IMR-90 (cell line): ENCODE data around the gene RAD51B. TPM values are rescaled to one million over a fixed set of nuclear protein-coding genes. Genes with fewer than 3 reads are reported as not detected.

ENCODE experiments used
- ATAC-seq: fragments of 200-7000 bp; cut with Tn5 transposase; 2 replicates; pipeline ENCODE4 v1.9.1; 2020; ENCODE audit warnings: low read depth, mild to moderate bottlenecking, moderate library complexity
- BruUV-seq: library from RNA; stranded (reverse); fragments of 400-500 nt; replicated peaks from 2 replicates; lab custom pipeline; 2021; lab: Mats Ljungman, UMichigan
- CTCF ChIA-PET: fragments of 300-600 bp; formaldehyde crosslinking; extraction: SDS; loops from one replicate; lab custom pipeline; 2021; ENCODE audit warnings: antibody characterized with exemption; lab: Yijun Ruan, JAX
- POLR2A ChIA-PET: fragments of 300-600 bp; sonication (Branson Sonifier 250); formaldehyde crosslinking; loops from one replicate; lab custom pipeline; 2022; ENCODE audit warnings: antibody characterized with exemption; ENCODE audit not compliant: unreplicated experiment; lab: Charles Lee
- DNase-seq: peaks from one replicate; pipeline ENCODE4 v3.0.0; 2013
- H2AFZ ChIP-seq: replicated peaks from 2 replicates; pipeline ENCODE3; 2013; ENCODE audit warnings: low read length, mild to moderate bottlenecking; ENCODE audit not compliant: poor library complexity
- H2AK5ac ChIP-seq: 2 replicates; pipeline ENCODE4 v1.6.1; 2013; ENCODE audit warnings: low read depth, low read length, inconsistent platforms
- H2AK9ac ChIP-seq: replicated peaks from 2 replicates; pipeline ENCODE3; 2013; ENCODE audit warnings: mild to moderate bottlenecking, low read depth, low read length, moderate library complexity; ENCODE audit not compliant: poor library complexity
- H2BK120ac ChIP-seq: 2 replicates; pipeline ENCODE4 v1.6.1; 2013; ENCODE audit warnings: low read depth, low read length, inconsistent platforms
- H2BK15ac ChIP-seq: 3 replicates; pipeline ENCODE4 v1.6.1; 2013; ENCODE audit warnings: low read depth, low read length, inconsistent platforms
- H2BK20ac ChIP-seq: 2 replicates; pipeline ENCODE4 v1.6.1; 2013; ENCODE audit warnings: low read depth, mild to moderate bottlenecking, inconsistent platforms, low read length, moderate library complexity
- H2BK5ac ChIP-seq: 2 replicates; pipeline ENCODE4 v1.6.1; 2013; ENCODE audit warnings: mild to moderate bottlenecking, low read depth, low read length, inconsistent platforms; ENCODE audit not compliant: poor library complexity, severe bottlenecking
- H3K14ac ChIP-seq: replicated peaks from 2 replicates; pipeline ENCODE4 v1.6.1; 2013; ENCODE audit warnings: low read depth, low read length, inconsistent platforms
- H3K18ac ChIP-seq: 2 replicates; pipeline ENCODE4 v1.6.1; 2013; ENCODE audit warnings: low read depth, low read length, control low read depth
- H3K23ac ChIP-seq: 2 replicates; pipeline ENCODE4 v1.6.1; 2013; ENCODE audit warnings: low read depth, low read length, inconsistent platforms
- H3K27ac ChIP-seq: 2 replicates; pipeline ENCODE4 v1.5.1; 2013; ENCODE audit warnings: mild to moderate bottlenecking, control low read depth, low read length; ENCODE audit not compliant: insufficient read depth
- H3K27me3 ChIP-seq: 2 replicates; pipeline ENCODE4 v1.6.1; 2013; ENCODE audit warnings: low read length; ENCODE audit not compliant: control insufficient read depth, insufficient read depth
- H3K36me3 ChIP-seq: 2 replicates; pipeline ENCODE4 v1.6.1; 2013; ENCODE audit warnings: low read length, mixed read lengths; ENCODE audit not compliant: control insufficient read depth, insufficient read depth
- H3K4ac ChIP-seq: 2 replicates; pipeline ENCODE4 v1.6.1; 2013; ENCODE audit warnings: low read depth, low read length, inconsistent platforms
- H3K4me1 ChIP-seq: 2 replicates; pipeline ENCODE4 v1.6.1; 2013; ENCODE audit warnings: low read length, mixed read lengths; ENCODE audit not compliant: control insufficient read depth, insufficient read depth
- H3K4me2 ChIP-seq: 2 replicates; pipeline ENCODE4 v1.6.1; 2013; ENCODE audit warnings: low read depth, mild to moderate bottlenecking, control low read depth, low read length, moderate library complexity
- H3K4me3 ChIP-seq: 2 replicates; pipeline ENCODE4 v1.5.1; 2013; ENCODE audit warnings: low read depth, mild to moderate bottlenecking, control low read depth, low read length, moderate library complexity; ENCODE audit not compliant: insufficient read depth
- H3K56ac ChIP-seq: 2 replicates; pipeline ENCODE4 v1.6.1; 2013; ENCODE audit warnings: low read length, inconsistent platforms; ENCODE audit not compliant: insufficient read depth; ENCODE audit errors: extremely low read depth
- H3K79me1 ChIP-seq, 2 experiments: 2 replicates each; pipeline ENCODE4 v1.6.1; 2013; ENCODE audit warnings: low read length in 2 of 2, inconsistent platforms in 1 of 2, low read depth in 1 of 2
- H3K9ac ChIP-seq: 2 replicates; pipeline ENCODE4 v1.6.1; 2013; ENCODE audit warnings: low read depth, low read length, control low read depth
- H3K9me1 ChIP-seq: 2 replicates; pipeline ENCODE4 v1.6.1; 2013; ENCODE audit warnings: low read length, inconsistent platforms; ENCODE audit not compliant: insufficient read depth
- H3K9me3 ChIP-seq: 2 replicates; pipeline ENCODE4 v1.6.1; 2013; ENCODE audit warnings: low read length; ENCODE audit not compliant: control insufficient read depth, insufficient read depth
- H4K20me1 ChIP-seq: 2 replicates; pipeline ENCODE4 v1.6.1; 2013; ENCODE audit warnings: low read length, inconsistent platforms; ENCODE audit not compliant: insufficient read depth
- H4K5ac ChIP-seq: 2 replicates; pipeline ENCODE4 v1.6.1; 2013; ENCODE audit warnings: mild to moderate bottlenecking, low read depth, low read length, control low read depth
- H4K8ac ChIP-seq, 2 experiments: 2 replicates each; pipeline ENCODE4 v1.6.1; 2013; ENCODE audit warnings: low read depth in 2 of 2, low read length in 2 of 2, control low read depth in 1 of 2, inconsistent platforms in 1 of 2
- H4K91ac ChIP-seq: 2 replicates; pipeline ENCODE4 v1.6.1; 2013; ENCODE audit warnings: low read depth, low read length, inconsistent platforms; ENCODE audit not compliant: insufficient read depth
- BHLHE40 ChIP-seq: fragments of 150-350 bp; IDR thresholded peaks from 2 replicates; pipeline ENCODE4 v1.6.1; 2016; ENCODE audit warnings: mild to moderate bottlenecking, low read depth, low read length
- CEBPB ChIP-seq: IDR thresholded peaks from 2 replicates; pipeline ENCODE4 v1.6.1; 2012; ENCODE audit warnings: low read depth, low read length, improper control_type of control experiment
- CHD1 ChIP-seq: IDR thresholded peaks from 2 replicates; pipeline ENCODE4 v1.6.1; 2012; ENCODE audit warnings: low read depth, low read length, improper control_type of control experiment
- FOS ChIP-seq: fragments of 150-350 bp; IDR thresholded peaks from 2 replicates; pipeline ENCODE4 v1.6.1; 2016; ENCODE audit warnings: low read depth, low read length
- MAFK ChIP-seq: IDR thresholded peaks from 2 replicates; pipeline ENCODE4 v1.6.1; 2012; ENCODE audit warnings: low read depth, low read length, improper control_type of control experiment
- MAZ ChIP-seq: IDR thresholded peaks from 2 replicates; pipeline ENCODE4 v1.6.1; 2012; ENCODE audit warnings: low read depth, mild to moderate bottlenecking, low read length, improper control_type of control experiment, moderate library complexity, borderline replicate concordance
- MXI1 ChIP-seq: IDR thresholded peaks from 2 replicates; pipeline ENCODE4 v1.6.1; 2012; ENCODE audit warnings: low read depth, mild to moderate bottlenecking, low read length, moderate library complexity, borderline replicate concordance
- NFE2L2 ChIP-seq: fragments of 150-350 bp; IDR thresholded peaks from 2 replicates; pipeline ENCODE4 v1.6.1; 2016; ENCODE audit warnings: low read depth, mild to moderate bottlenecking, low read length
- POLR2A ChIP-seq: IDR thresholded peaks from 2 replicates; pipeline ENCODE4 v1.6.1; 2012; ENCODE audit warnings: mild to moderate bottlenecking, low read depth, low read length
- RAD21 ChIP-seq: IDR thresholded peaks from 2 replicates; pipeline ENCODE4 v1.6.1; 2012; ENCODE audit warnings: low read length, improper control_type of control experiment
- RCOR1 ChIP-seq: IDR thresholded peaks from 2 replicates; pipeline ENCODE4 v1.6.1; 2012; ENCODE audit warnings: mild to moderate bottlenecking, low read length, improper control_type of control experiment; ENCODE audit not compliant: insufficient replicate concordance
- RFX5 ChIP-seq: IDR thresholded peaks from 2 replicates; pipeline ENCODE4 v1.8.0; 2012; ENCODE audit warnings: low read depth, mild to moderate bottlenecking, low read length, moderate library complexity
- SMC3 ChIP-seq: fragments of 150-350 bp; IDR thresholded peaks from 2 replicates; pipeline ENCODE4 v1.6.1; 2016; ENCODE audit warnings: low read depth, mild to moderate bottlenecking, antibody characterized with exemption, low read length, moderate library complexity
- WGBS, 2 experiments: methylation state at CpG; one replicate each; pipeline versions ENCODE4 v1.1.5 to v1.1.7; 2013; ENCODE audit warnings: missing lambda C conversion rate in 2 of 2; ENCODE audit not compliant: insufficient read length in 1 of 2; ENCODE audit errors: extremely low coverage in 2 of 2; 5-methylcytosine and 5-hydroxymethylcytosine counted together
- dilution Hi-C: fragments of 300-500 bp; cut with HindIII; formaldehyde crosslinking; loops from one replicate; pipeline ENCODE4 v1.14.3; 2018; ENCODE audit warnings: low sequenced_read_pairs; ENCODE audit not compliant: unreplicated experiment
- in situ Hi-C: fragments of 300-500 bp; cut with MboI; formaldehyde crosslinking; loops from 3 replicates; pipeline ENCODE4 v1.14.3; 2019; ENCODE audit warnings: low sequenced_read_pairs, inconsistent platforms, mixed read lengths
- intact Hi-C: fragments of 100-400 bp; cut with micrococcal nuclease; formaldehyde crosslinking; loops from 2 replicates; pipeline ENCODE4 v1.10.0; 2022
- polyA plus RNA-seq, 3 experiments: library from polyadenylated mRNA; depleted of rRNA; stranded (reverse); fragments of >200 nt; gene quantifications; 2 replicates each; pipeline ENCODE4 v1.2.3, GENCODE V29; 2012; ENCODE audit warnings: low replicate concordance in 1 of 3
- total RNA-seq: library from RNA; depleted of rRNA; stranded (reverse); fragments of >200 nt; gene quantifications from 2 replicates; pipeline ENCODE4 v1.2.3, GENCODE V29; 2012
- TF ChIP-seq, protein P1 (sequence below): fragments of 150-350 bp; IDR thresholded peaks from 2 replicates; pipeline ENCODE4 v1.6.1; 2017; ENCODE audit warnings: mild to moderate bottlenecking, antibody characterized with exemption, low read length, low read depth
- TF ChIP-seq, protein P2 (sequence below): conservative IDR thresholded peaks from 2 replicates; pipeline ENCODE4 v1.5.1; 2012; ENCODE audit warnings: mild to moderate bottlenecking, low read depth, low read length, improper control_type of control experiment
- TF ChIP-seq, protein P3 (sequence below): fragments of 150-350 bp; IDR thresholded peaks from 2 replicates; pipeline ENCODE4 v1.6.1; 2016; ENCODE audit warnings: low read depth, mild to moderate bottlenecking, low read length, moderate library complexity, borderline replicate concordance

The RAD51B gene
- total and polyA plus RNA-seq, 2 of the 4 experiments (the other 2 are of a cell fraction), result 5.1 to 18.8 TPM

DNA sequence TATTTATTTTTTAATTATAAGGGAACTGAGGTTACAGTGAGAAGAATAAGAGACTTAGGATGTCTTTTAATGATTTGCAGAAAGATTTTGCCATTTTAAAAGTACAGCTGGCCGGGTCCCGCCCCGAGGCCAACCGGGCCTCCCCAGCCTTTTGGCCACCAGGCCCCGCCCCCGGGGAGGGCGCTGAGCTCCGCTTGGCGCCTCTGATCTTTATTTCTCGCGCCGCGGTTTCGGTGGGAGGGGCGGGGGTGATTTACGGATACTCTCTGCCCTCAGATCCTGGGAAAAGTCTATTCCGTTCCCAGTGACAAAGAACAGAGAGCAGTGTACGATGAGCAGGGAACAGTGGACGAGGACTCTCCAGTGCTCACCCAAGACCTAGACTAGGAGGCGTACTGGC lies 20.8 kb upstream of the RAD51B start:
- Histone ChIP-seq H4K5ac (no peak overlapping the region), H3K9me3 (no peaks in the 10 kb centered on the region), H3K27ac (no peak overlapping the region), H3K4me1 (no peaks in the 10 kb centered on the region), H3K4me2 (no peak overlapping the region), H3K18ac (no peak overlapping the region), H3K4me3 (no peak overlapping the region), H3K56ac (no peak overlapping the region), H2AK9ac (no peak overlapping the region), H2BK5ac (no peak overlapping the region), H4K20me1 (no peaks in the 10 kb centered on the region), H2AK5ac (no peak overlapping the region), H2BK15ac (no peak overlapping the region), H2BK20ac (no peak overlapping the region), H2AFZ (no peak overlapping the region), H3K23ac (no peak overlapping the region), H2BK120ac (no peak overlapping the region), H3K36me3 (peaks cover 48% of the 10 kb centered on the region), H3K27me3 (no peaks in the 10 kb centered on the region), H3K4ac (no peak overlapping the region), H3K9ac (no peak overlapping the region), H4K91ac (no peak overlapping the region), H3K79me1 (no peaks in the 10 kb centered on the region), H3K14ac (no peak overlapping the region), H3K9me1 (0 out of 2 replicates have a peak, but pooled peaks cover 3% of the 10 kb centered on the region), H4K8ac (no peak overlapping the region)
- no TSS peak for BruUV-seq
- ATAC-seq, result no peak
- WGBS, 2 experiments, result 98% methylated on average over 8 of the region's 20 CpGs; no CpG with 5 or more reads in 1 of the 2 experiments
- POLR2A ChIA-PET, result no interaction called here
- no peak for DNase-seq
- TF ChIP-seq SMC3 (no peak), MXI1 (no peak), CEBPB (no peak), BHLHE40 (no peak), RCOR1 (no peak), POLR2A (no peak), RFX5 (no peak), MAZ (no peak), FOS (no peak), MAFK (no peak), RAD21 (no peak), NFE2L2 (no peak), CHD1 (no peak)
- TF ChIP-seq, protein P1, sequence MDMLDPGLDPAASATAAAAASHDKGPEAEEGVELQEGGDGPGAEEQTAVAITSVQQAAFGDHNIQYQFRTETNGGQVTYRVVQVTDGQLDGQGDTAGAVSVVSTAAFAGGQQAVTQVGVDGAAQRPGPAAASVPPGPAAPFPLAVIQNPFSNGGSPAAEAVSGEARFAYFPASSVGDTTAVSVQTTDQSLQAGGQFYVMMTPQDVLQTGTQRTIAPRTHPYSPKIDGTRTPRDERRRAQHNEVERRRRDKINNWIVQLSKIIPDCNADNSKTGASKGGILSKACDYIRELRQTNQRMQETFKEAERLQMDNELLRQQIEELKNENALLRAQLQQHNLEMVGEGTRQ, result no peak
- TF ChIP-seq, protein P2, sequence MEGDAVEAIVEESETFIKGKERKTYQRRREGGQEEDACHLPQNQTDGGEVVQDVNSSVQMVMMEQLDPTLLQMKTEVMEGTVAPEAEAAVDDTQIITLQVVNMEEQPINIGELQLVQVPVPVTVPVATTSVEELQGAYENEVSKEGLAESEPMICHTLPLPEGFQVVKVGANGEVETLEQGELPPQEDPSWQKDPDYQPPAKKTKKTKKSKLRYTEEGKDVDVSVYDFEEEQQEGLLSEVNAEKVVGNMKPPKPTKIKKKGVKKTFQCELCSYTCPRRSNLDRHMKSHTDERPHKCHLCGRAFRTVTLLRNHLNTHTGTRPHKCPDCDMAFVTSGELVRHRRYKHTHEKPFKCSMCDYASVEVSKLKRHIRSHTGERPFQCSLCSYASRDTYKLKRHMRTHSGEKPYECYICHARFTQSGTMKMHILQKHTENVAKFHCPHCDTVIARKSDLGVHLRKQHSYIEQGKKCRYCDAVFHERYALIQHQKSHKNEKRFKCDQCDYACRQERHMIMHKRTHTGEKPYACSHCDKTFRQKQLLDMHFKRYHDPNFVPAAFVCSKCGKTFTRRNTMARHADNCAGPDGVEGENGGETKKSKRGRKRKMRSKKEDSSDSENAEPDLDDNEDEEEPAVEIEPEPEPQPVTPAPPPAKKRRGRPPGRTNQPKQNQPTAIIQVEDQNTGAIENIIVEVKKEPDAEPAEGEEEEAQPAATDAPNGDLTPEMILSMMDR, result no peak
- TF ChIP-seq, protein P3, sequence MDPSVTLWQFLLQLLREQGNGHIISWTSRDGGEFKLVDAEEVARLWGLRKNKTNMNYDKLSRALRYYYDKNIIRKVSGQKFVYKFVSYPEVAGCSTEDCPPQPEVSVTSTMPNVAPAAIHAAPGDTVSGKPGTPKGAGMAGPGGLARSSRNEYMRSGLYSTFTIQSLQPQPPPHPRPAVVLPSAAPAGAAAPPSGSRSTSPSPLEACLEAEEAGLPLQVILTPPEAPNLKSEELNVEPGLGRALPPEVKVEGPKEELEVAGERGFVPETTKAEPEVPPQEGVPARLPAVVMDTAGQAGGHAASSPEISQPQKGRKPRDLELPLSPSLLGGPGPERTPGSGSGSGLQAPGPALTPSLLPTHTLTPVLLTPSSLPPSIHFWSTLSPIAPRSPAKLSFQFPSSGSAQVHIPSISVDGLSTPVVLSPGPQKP, result no peak
- dilution Hi-C loops (no loop called here), in situ Hi-C loops (no loop called here), intact Hi-C loops (no loop called here)
- CTCF ChIA-PET, result no interaction called here
